Stomach smooth muscle (tissue), 2 donors: ENCODE results near the gene DOK1.

Experiments
- H3K27ac ChIP-seq: one replicate; pipeline ENCODE4 v1.7.0; 2013; ENCODE audit warnings: mild to moderate bottlenecking, low read length, inconsistent platforms
- H3K27me3 ChIP-seq, 2 donors: one replicate each; pipeline ENCODE4 v1.7.0; 2013; ENCODE audit warnings: low read length in 2 of 2; ENCODE audit not compliant: insufficient read depth in 2 of 2, control insufficient read depth in 1 of 2
- H3K36me3 ChIP-seq, 2 donors: one replicate each; pipeline ENCODE4 v1.7.0; 2013; ENCODE audit warnings: low read length in 2 of 2; ENCODE audit not compliant: control insufficient read depth in 2 of 2, insufficient read depth in 2 of 2
- H3K4me1 ChIP-seq: one replicate; pipeline ENCODE4 v1.7.0; 2013; ENCODE audit warnings: low read length; ENCODE audit not compliant: control insufficient read depth, insufficient read depth
- H3K4me3 ChIP-seq, 2 donors: one replicate each; pipeline ENCODE4 v1.7.0; 2013; ENCODE audit warnings: low read length in 2 of 2
- H3K9ac ChIP-seq, 2 donors: one replicate each; pipeline ENCODE4 v1.7.0; 2013; ENCODE audit warnings: low read length in 2 of 2, mild to moderate bottlenecking in 1 of 2
- H3K9me3 ChIP-seq, 2 donors: one replicate each; pipeline ENCODE4 v1.7.0; 2013; ENCODE audit warnings: low read length in 2 of 2; ENCODE audit not compliant: control insufficient read depth in 2 of 2
- donor health status: healthy.
- donor health status: Pancreatic carcinoma.

DOK1 gene

DNA sequence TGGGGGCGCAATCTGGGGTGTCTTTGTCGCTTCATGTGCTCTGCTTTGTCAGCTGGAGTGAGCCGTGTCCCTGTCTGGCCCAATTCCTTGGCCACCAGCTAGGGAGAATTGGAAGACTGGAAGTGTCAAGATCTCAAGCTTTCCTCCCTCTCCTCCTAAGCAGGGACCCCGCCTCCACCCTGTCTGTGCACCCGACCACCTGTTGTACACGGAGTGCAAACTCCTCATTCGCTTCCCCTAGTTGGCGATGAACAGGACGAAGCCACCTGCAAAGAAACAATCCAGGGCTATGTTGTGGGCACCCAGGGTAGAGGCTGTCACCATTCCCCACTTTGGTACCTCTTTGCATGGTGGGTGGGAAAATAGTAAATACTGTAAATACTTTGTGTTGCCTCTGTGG lies 26.8 kb upstream of the DOK1 start:
- Histone ChIP-seq H3K4me1 (peaks cover 31% of the 10 kb centered on the region), H3K9ac (no peak overlapping the region)

DNA sequence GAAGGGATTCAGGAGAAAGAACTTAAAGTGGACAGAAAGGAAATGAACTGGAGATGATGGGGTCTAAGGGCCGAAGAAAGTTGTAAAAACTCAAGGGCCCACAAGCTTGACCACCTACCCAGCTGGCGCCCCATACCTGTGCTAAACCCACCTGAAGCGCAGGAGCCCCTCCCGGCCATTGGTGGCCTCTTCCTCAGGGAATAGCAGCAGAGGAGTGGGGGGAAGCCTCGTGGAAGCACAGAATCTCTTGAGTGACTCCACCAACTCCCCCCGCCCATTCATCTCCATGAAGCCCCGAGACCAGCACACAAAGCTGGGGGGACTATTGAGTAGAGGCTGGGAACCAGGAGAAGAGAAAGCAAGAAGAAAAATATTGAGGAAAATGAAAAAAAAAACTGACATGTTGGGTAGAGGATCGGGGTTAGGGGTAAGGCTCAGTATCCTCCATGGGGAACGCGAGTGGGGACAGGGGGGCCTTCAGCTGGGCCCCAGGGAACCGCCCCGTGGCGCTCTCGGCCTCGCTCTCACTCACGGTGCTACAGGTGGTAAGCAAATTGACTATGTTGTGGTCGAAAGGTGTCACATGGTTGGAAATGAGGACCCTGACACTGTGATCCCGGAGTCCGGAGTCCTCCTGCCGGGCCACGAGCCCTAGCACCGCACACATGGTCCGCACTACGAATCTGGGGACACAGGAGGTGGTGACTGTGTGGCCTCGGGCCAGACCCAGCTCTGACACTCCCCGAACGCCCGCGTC lies 25.7 kb upstream of the DOK1 start:
- no peaks in the 10 kb centered on the region for H3K9me3 ChIP-seq
- no peaks in the 10 kb centered on the region for H3K27me3 ChIP-seq
- H3K9ac ChIP-seq, result peak overlapping the region; percentile 79 to 91
- peaks cover 31% of the 10 kb centered on the region for H3K4me1 ChIP-seq
- peaks cover 25 to 38% of the 10 kb centered on the region in 2 donors for H3K36me3 ChIP-seq
- peak overlapping the region; percentile 77 for H3K27ac ChIP-seq
- H3K4me3 ChIP-seq, result peak overlapping the region; percentile 74 to 99

More for the DNA sequence above, 26.8 kb upstream of the DOK1 start:
- no peaks in the 10 kb centered on the region for H3K27me3 ChIP-seq
- no peak overlapping the region for H3K4me3 ChIP-seq
- H3K27ac ChIP-seq, result no peak overlapping the region
- H3K9me3 ChIP-seq, result no peaks in the 10 kb centered on the region
- peaks cover 25 to 33% of the 10 kb centered on the region in 2 donors for H3K36me3 ChIP-seq

DNA sequence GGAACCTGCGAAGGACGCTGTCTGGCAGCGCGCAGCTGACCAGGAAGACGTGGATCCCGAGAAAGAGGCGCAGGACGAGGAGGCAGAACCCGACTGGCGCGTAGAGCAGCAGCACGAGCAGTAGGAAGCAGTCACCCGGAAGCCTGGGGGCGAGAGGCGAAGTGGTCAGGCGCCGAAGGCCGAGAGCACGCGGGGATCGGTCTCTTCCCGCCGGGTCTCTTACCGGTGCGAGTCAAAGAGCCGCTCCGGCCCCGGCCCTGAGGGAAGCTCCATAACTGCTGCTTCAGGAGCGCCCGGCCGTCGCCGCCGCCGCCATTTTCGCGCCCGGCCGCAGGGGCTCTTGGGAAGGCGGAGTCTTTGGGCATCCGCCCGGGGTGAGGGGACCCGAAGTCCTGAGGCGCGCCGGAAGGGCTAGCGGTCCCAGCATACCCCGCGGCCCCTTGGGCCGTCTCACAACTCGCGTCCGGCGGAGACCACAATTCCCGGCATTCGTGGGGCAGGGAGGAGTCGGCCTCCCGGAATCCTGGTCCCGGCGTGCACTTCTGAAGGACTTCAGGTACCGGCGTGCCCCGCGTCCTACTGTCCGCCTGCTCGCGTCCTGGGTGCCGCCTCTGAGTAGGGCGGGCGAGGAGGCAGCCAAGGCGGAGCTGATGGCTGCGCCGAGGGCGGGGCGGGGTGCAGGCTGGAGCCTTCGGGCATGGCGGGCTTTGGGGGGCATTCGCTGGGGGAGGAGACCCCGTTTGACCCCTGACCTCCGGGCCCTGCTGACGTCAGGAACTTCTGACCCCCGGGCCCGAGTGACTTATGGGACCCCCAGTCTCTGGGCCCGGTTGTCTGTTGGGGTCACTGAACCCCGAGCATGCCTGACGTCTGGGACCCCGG lies 24.9 kb upstream of the DOK1 start, which contains the start of the genes AUP1 and HTRA2:
TSS of gene AUP1 (minus strand) at position 350 of the 882 bp plus-strand sequence. CDS start at position 273, 77 bp downstream.
TSS of gene HTRA2 (plus strand) at position 577 of the 882 bp plus-strand sequence. CDS start at position 651, 74 bp downstream.
- Histone ChIP-seq H3K9ac (peak within 1 kb of the TSS; percentile 79 to 91), H3K9me3 (no peaks in the 10 kb centered on the region), H3K4me3 (peak within 1 kb of the TSS; percentile 79 to 99), H3K36me3 (peaks cover 25 to 41% of the 10 kb centered on the region in 2 donors), H3K4me1 (peaks cover 31% of the 10 kb centered on the region), H3K27ac (peak within 1 kb of the TSS; percentile 77), H3K27me3 (no peaks in the 10 kb centered on the region)

DNA sequence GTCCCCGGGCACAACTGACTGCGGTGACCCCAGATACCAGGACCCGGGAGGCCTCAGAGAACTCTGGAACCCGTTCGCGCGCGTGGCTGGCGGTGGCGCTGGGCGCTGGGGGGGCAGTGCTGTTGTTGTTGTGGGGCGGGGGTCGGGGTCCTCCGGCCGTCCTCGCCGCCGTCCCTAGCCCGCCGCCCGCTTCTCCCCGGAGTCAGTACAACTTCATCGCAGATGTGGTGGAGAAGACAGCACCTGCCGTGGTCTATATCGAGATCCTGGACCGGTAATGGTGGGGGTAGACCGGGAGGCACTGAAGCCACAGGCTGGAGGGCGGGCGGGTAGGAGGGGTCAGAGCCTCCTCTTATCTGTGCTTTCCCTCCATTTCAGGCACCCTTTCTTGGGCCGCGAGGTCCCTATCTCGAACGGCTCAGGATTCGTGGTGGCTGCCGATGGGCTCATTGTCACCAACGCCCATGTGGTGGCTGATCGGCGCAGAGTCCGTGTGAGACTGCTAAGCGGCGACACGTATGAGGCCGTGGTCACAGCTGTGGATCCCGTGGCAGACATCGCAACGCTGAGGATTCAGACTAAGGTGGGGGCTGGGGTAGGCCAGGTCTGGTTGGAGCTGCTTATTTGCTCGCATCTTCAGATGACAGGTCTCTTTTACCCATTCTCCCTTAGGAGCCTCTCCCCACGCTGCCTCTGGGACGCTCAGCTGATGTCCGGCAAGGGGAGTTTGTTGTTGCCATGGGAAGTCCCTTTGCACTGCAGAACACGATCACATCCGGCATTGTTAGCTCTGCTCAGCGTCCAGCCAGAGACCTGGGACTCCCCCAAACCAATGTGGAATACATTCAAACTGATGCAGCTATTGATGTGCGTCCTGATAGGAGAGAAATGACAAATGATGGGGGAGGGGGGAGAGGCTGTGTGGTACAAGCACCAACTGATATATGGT lies 24.0 kb upstream of the DOK1 start:
- Histone ChIP-seq H3K27ac (peak overlapping the region; percentile 77), H3K4me1 (peaks cover 31% of the 10 kb centered on the region), H3K36me3 (peaks cover 25 to 41% of the 10 kb centered on the region in 2 donors), H3K27me3 (no peaks in the 10 kb centered on the region), H3K9me3 (no peaks in the 10 kb centered on the region), H3K4me3 (peak overlapping the region; percentile 79 to 99), H3K9ac (peak overlapping the region; percentile 72 to 80)

DNA sequence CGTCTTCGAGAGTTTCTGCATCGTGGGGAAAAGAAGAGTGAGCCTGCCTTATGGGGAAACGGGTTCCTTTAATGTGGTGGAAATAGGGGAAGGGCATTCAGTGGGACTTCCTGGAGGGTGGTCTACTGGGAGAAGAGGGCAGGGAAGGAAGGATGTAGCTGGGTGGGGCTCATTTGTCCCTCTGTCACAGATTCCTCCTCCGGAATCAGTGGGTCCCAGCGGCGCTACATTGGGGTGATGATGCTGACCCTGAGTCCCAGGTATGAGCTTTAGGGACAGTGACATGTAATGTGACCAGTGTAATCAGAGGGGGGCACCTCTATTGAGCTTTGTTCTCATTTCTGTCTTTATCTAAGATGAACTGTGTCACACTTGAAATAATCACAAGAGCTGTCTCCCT lies 22.9 kb upstream of the DOK1 start:
- H3K27ac ChIP-seq, result no peak overlapping the region
- H3K36me3 ChIP-seq, result peaks cover 14 to 32% of the 10 kb centered on the region in 2 donors
- H3K4me3 ChIP-seq, result no peak overlapping the region
- H3K4me1 ChIP-seq, result peaks cover 31% of the 10 kb centered on the region
- no peaks in the 10 kb centered on the region for H3K9me3 ChIP-seq
- H3K27me3 ChIP-seq, result no peaks in the 10 kb centered on the region
- peak overlapping the region in 1 of 2 donors; percentile 18 for H3K9ac ChIP-seq

DNA sequence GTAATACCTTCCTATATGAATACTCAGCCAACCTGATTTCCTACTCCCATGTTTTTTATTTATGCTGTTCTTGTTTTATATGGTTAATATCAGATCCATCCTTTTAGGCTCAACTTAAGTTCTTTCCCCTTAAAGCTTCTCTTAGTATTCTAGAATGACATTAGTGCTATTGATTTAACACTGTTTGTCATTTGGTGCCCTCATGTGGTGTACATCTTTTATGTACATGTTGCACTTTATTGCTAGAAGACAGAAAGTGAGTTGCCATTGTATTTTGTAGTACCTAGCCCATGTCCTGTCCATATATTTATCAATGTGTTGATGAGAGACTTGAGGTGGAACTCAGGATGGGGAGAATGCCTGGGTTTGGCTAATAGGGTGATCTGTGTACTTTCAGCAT lies 22.3 kb upstream of the DOK1 start:
- H3K4me3 ChIP-seq, result no peak overlapping the region
- H3K9me3 ChIP-seq, result no peaks in the 10 kb centered on the region
- H3K27ac ChIP-seq, result no peak overlapping the region
- H3K27me3 ChIP-seq, result no peaks in the 10 kb centered on the region
- peak overlapping the region in 1 of 2 donors; percentile 18 for H3K9ac ChIP-seq
- peaks cover 10 to 27% of the 10 kb centered on the region in 2 donors for H3K36me3 ChIP-seq
- H3K4me1 ChIP-seq, result peaks cover 31% of the 10 kb centered on the region

DNA sequence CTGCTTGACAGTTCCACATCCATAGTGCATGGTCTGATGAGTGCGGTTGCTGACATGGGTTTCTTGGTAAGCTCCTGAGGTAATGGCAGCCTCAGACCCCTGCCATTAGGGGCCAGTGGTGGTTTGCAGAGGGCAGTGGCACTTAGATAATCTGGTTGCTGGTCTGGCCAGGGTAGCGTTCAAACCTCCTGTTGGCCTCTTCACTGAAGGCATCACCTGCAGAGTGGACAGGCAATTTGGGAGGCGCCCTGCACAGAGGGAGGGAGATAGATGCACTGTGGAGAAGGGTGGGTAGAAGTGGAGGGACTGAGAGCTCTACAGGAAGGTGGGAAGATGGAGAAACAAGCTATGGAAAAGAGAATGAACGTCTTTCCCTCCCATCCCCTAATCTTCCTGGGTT lies 21.1 kb upstream of the DOK1 start:
- no peak overlapping the region for H3K4me3 ChIP-seq
- H3K36me3 ChIP-seq, result peaks cover 6 to 19% of the 10 kb centered on the region in 2 donors
- H3K27ac ChIP-seq, result no peak overlapping the region
- H3K27me3 ChIP-seq, result peaks cover 0 to 2% of the 10 kb centered on the region in 2 donors
- H3K9ac ChIP-seq, result no peak overlapping the region
- no peaks in the 10 kb centered on the region for H3K9me3 ChIP-seq
- peaks cover 23% of the 10 kb centered on the region for H3K4me1 ChIP-seq

DNA sequence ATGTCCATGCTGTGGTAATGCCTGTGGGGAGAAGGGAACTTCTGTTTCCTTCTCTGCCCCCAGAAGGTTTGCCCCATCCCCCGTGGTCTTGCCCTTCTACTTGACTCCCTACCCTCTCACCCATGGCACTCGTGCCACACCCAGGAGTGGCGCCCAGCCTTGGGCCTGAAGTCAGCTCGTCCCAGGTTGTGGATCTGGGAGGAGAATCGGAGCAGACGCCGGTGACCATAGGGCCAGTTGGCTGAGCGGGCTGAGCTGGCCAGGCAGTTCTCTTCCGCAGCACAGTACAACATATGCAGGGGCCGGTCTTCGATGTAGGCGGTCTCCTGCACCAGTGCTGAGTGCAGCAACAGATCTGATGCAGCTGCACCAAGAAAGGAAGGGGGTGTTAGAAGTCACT lies 20.1 kb upstream of the DOK1 start:
- no peak overlapping the region for H3K9ac ChIP-seq
- H3K4me3 ChIP-seq, result no peak overlapping the region
- H3K27me3 ChIP-seq, result peaks cover 0 to 3% of the 10 kb centered on the region in 2 donors
- H3K36me3 ChIP-seq, result peaks cover 6 to 19% of the 10 kb centered on the region in 2 donors
- H3K9me3 ChIP-seq, result no peaks in the 10 kb centered on the region
- H3K27ac ChIP-seq, result no peak overlapping the region
- H3K4me1 ChIP-seq, result peaks cover 13% of the 10 kb centered on the region

DNA sequence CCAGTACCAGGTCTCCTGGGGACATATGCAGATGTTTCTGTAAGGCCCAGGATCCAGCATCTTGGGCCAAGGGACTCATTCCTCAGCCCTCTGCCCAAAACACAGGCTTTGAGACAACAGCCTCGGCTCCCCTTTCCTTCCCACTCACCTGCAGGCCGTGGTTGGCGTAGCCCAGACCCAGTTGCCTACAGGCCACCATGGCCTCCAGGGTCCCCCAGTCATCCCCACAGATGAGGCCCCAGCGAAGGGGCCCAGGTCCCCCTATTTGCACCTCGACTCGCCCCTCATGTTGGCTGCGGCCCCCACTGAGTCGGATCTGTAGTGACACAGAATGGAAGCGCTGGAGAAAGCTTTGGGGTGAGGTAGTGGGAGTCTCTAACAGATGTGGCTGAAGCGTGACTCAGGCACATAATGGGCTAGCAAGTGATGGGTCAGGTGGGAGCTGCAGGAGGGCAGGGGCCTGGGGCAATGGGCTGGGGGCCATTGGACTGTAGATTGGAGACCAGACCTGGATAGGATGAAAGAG lies 19.0 kb upstream of the DOK1 start:
- H3K36me3 ChIP-seq, result peaks cover 6 to 19% of the 10 kb centered on the region in 2 donors
- peaks cover 12% of the 10 kb centered on the region for H3K4me1 ChIP-seq
- no peaks in the 10 kb centered on the region for H3K9me3 ChIP-seq
- H3K9ac ChIP-seq, result no peak overlapping the region
- H3K27me3 ChIP-seq, result peaks cover 0 to 3% of the 10 kb centered on the region in 2 donors
- H3K27ac ChIP-seq, result no peak overlapping the region
- no peak overlapping the region for H3K4me3 ChIP-seq
